NOMO-1 treated with DMSO at 0.1 percent for 48 hours (cell line): ENCODE results near the gene NENF.
"Not testable (repeated sequence)": the region's sequence is repeated elsewhere in the genome, so short reads cannot be mapped to it uniquely, and the experiment has no call there.

Experiments
- DNase-seq: peaks from one replicate; lab custom pipeline; 2025; ENCODE audit not compliant: unreplicated experiment; lab: John Stamatoyannopoulos, UW

Gene NENF

GRCh38 chr1:212432661-212433576 lies at the start of gene NENF:
NENF (plus strand) TSS chr1:212432920; CDS start chr1:212432944, 24 bp downstream.
- peak; percentile 74 for DNase-seq

DNA sequence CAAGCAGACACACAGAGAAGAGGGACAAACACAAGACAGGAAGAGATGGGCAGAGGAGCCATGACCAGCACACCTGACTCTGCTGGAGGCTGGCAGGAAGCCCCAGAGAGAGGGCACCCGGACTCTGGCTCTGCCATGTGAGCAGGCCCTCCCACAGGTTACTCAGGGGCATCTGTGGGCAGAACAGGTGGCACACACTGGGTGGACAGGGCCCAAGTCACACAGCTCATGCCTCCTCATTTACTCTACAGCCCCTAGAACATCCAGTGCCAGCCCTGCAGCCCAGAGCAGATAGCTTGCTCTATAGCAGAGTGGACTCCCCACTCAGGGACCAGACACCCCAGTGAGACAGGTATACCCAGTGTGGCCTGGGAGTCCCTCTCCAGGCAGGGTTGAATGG lies 46.7 kb upstream of the NENF start:
- no peak for DNase-seq

DNA sequence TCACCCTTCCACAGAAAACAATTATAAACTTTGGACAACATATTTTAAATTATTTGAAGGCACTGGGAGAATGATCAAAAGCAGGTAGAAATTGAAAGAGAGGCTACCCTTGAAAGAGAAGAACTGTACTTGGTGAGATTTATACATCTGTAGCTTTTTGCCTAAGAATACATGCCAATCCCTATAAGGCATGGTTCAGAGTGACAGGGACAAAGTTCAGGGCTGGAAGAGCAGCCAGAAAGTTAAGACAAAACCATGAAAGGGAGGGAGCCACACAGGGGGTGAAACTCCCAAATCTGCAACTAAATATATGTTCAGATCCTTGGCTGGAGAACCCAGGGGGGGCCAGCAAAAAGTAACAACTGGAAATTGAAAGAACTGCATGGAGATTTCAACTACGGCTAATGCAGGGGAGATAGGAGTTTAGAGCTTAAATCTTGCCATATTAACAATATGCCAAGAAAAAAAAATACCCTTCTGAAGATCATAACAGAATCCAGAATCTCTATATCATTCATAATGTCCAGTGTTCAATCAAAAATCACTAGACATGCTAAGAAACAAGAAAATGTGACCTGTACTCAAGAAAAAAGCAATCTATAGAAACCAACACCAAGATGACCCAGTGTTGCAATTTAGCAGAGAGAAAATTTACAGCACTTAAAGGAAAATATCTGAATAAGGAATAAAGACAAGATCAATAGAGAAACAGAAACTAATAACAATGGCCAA lies 43.6 kb upstream of the NENF start:
- no peak for DNase-seq

DNA sequence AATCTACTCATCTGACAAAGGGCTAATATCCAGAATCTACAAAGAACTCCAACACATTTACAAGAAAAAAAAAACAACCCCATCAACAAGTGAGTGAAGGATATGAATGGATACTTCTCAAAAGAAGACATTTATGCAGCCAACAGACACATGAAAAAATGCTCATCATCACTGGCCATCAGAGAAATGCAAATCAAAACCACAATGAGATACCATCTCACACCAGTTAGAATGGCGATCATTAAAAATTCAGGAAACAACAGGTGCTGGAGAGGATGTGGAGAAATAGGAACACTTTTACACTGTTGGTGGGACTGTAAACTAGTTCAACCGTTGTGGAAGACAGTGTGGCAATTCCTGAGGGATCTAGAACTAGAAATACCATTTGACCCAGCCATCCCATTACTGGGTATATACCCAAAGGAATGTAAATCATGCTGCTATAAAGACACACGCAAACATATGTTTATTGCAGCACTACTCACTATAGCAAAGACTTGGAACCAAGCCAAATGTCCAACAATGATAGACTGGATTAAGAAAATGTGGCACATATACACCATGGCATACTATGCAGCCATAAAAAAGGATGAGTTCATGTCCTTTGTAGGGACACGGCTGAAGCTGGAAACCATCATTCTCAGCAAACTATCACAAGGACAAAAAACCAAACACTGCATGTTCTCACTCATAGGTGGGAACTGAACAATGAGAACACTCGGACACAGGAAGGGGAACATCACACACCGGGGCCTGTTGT lies 36.9 kb upstream of the NENF start:
- DNase-seq, result not testable (repeated sequence)

DNA sequence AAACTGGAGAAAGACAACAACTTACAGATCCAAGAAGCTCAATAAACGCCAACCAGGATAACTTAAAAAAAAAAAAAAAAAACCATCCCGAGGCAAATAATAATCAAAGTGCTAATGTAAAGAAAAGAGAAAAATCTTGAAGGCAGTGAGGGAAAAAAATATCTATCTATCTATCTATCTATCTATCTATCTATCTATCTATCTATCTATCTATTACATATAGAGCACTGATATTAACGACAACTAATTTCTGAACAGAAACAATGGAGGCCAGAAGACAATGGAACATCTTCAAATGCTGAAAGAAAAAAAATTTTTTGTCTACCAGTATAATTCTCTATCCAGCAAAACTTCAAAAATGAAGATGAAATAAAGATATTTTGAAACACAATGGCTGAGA lies 36.1 kb upstream of the NENF start:
- peak; percentile 6 for DNase-seq

DNA sequence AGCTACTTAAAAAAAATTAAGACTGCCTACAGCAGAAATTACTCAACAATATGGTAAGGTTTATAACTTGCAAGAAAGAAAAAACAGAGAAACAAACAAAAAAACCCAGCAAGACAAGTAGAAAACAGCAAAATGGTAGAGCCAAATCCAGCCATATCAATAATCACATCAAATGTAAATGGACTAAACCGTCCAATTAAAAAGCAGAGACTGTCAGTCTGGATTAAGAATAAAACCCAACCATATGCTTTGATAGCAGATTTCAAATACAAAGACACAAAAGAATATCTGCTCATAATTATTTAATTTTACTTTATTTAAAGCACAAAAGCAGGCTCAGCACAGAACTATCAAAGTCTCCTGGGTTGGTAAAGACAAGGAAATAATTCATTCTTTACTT lies 35.5 kb upstream of the NENF start:
- no peak for DNase-seq

- no peak for DNase-seq
Measured at GRCh38 chr1:212401042-212401441, 31.7 kb upstream of the NENF start.

- no peak for DNase-seq
Measured at GRCh38 chr1:212401838-212402582, 30.7 kb upstream of the NENF start.

DNA sequence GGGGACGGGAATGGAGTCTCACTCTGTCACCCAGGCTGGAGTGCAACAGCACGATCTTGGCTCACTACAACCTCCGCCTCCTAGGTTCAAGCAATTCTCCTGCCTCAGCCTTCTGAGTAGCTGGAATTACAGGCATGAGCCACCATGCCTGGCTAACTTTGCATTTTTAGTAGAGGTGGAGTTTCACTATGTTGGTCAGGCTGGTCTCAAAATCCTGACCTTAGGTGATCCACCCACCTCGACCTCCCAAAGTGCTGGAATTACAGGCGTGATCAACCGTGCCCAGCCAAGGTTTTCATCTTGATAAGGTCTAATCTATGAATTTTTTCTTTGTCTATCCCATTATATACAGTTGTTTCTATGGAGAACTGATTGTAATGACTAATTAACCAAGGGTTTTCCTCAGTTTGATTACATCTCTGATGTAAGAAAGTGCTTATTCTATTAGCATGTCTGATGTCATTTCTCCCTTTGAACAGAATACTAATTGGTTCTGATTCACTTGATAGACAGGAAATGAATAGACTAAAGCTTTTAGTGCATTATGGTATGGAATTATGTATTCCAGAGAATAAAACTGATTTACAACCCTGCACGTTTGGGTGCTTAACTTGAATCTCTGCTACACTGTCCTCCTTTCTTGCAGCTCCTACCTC lies 29.9 kb upstream of the NENF start:
- no peak for DNase-seq

DNA sequence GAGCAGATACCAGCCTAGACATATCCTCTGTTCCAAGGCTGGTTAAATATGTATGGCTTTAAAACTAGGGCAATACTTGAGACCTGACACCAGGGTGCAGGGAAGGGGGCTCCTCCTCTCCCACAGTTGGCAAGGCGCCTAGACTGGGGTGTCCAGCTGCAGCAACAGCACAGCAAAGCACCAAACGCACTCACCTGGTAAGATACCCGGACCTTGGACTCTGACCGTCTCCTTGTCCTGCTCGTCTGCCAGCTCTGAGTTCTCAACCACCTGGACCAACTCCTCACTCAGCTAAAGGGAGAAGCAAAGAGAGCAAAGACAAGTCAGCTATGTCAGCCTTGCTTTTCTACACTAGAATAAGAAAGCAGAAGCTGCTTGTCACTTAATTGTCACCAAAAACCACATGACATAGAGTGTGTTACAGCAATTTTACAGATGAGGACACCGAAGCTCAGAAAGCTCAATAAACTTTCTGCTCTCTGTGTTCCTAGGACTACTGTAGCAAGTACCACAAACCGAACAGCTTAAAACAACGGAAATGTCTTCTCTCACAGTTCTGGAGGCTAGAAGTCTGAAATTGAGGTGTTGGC lies 22.4 kb upstream of the NENF start:
- DNase-seq, result peak; percentile 74

GRCh38 chr1:212412374-212412773 lies 20.3 kb upstream of the NENF start:
- no peak for DNase-seq

DNA sequence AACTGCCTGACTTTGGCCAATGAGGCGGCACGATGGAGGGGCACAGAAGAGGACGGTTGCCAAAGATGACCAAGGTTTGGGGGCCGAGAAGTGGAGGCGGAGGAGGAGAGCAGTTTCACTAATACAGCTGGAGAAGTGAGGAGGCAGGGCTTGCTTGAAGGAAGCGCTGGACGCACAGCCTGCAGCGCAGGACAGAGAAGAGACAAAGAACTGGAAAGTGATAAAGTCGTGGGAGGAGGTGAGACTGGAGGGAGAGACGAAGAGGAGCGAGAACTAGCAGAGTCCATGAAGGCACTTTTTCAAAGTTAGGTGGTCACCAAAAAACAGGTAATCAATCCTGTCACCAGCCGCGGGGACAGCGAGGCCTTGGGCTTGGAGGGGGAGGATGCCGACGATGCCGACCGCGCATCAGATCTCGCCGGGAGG lies 18.8 kb upstream of the NENF start:
- DNase-seq, result no peak

DNA sequence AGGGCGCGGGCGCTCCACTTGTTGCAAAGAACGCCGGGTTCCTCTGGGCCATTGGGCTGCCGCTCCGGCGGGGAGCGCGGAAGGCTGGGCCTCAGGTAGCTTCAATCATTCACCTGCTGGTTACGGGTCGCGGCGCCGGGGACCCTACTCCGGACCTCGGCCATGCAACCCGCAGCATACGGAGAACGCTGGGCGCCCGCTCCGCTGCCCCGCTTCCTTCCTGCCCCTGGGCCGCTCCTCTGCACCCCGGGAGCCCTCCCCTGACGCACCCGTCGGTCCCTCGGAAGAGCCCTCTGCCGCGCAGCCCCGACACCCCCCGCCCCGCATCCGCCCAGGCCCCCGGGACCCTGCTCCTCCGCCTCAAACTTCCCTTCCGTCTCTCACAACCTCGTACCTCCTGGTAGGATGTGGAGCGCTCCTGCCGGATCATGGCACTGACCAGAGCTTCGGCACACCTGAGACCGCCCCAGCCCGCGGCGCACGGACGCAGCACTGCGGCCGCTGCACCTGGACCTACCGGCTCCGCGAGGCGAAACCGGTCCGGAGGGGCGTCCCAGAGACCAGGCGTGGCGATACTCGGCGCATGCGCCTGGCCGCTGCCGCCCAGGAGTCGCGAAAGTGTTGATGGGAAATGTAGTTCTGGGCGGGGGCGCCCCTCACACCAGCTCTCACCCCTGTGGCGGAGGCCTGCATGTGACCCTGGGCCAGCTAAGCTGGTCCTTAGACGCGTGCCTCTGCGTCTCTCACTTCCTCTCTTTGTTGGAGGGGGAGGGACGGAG lies 18.2 kb upstream of the NENF start, which contains the start of gene PACC1:
PACC1 (minus strand) TSS at position 559 of the 779 bp plus-strand sequence; CDS start at position 430, 129 bp downstream.
- DNase-seq, result peak; percentile 100

DNA sequence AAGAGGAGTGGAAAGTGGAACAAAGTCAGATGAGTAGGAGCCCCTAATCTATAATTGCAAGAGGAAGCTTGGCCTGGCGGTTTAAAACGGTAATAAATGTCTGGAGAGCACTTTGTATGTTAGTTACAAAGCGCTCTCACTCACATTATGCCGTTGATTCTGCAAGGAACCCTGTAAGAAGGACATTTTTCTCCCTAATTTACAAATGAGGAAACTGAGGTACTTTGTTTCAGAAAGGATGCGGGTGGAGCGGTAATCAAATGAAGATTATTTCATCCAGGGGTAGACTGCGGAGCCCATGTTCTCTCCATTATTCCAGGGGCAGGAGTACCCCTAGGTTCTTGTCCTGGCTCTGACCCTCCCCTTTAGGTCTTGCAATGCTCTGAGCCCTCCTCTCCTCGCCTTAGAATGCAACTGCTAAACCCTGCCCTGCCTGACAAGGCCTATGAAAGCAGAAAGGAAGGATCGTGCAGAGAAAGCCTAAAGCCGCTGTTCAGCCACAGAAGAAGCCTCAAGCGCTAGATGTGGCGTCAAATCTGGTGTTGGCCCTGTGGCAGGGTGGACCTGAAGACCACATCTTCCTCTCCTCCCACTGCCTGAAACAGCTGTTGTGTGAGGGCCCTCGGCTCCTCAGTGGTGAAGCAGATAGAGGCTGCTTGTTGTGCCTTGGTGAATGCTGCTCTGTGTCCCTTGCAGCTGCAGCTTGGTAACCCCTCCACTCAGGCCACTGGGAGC lies 17.4 kb upstream of the NENF start:
- peak; percentile 70 for DNase-seq

DNA sequence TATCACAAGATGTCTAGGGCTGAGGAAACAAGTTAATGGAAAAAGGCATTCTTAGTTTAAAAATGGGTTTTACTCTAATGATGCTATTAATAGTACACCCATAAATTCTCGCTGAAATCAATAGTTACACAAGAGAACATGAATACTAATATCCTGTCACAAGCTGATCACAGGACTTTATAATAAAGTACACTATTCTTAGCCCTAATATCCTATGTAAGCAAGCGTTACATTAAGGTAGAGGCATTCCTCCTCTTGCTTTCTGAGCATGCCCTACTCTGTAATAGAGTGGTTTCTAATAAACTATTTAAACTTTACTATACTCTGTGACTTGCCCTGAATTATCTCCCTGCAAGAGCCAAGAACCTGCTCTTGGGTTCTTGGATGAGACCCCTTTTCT lies 11.6 kb upstream of the NENF start:
- no peak for DNase-seq

GRCh38 chr1:212423879-212424278 lies 8.8 kb upstream of the NENF start:
- no peak for DNase-seq

DNA sequence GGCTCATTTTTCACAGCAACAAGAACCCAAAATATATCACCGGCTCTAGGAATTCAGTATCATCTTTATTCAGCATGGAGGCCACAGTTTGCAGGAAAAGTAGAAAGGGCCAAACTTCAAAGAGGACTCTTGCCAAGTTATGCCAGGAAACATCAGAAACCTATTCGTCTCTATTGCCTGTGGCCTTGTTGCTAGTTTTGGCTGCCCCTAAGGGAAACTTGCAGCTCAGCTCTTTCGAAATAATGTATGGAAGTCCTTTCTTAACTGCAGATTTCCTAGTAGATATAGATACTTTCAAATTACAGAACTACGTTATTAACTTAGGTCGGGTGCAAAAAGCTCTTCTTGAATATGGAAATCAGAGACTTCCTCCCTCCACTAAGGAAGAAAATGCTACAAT lies 4.2 kb upstream of the NENF start:
- no peak for DNase-seq

GRCh38 chr1:212430416-212430815 lies 2.3 kb upstream of the NENF start:
- DNase-seq, result no peak
